HG03354 (cell line): Measurements from ENCODE around the gene ISCA1.

ENCODE experiments used
- ATAC-seq: cut with Tn5 transposase; IDR thresholded peaks from one replicate; pipeline ENCODE4 v1.9.1; 2021; ENCODE audit warnings: mild to moderate bottlenecking; ENCODE audit not compliant: unreplicated experiment, poor library complexity, severe bottlenecking

ISCA1 gene

GRCh38 chr9:86242071-86242470 lies 40.3 kb downstream of the ISCA1 start:
- no peak for ATAC-seq

- no peak for ATAC-seq
These were observed 41.1 kb downstream of the ISCA1 start for GRCh38 chr9:86241216-86241615.

- no peak for ATAC-seq
These were observed 43.2 kb downstream of the ISCA1 start for GRCh38 chr9:86238861-86239770.

GRCh38 chr9:86230858-86231257 lies 51.5 kb downstream of the ISCA1 start:
- no peak for ATAC-seq

- ATAC-seq: no peak
These were observed 59.7 kb downstream of the ISCA1 start for GRCh38 chr9:86222667-86223066.

- ATAC-seq: no peak
These were observed 62.7 kb downstream of the ISCA1 start for GRCh38 chr9:86219606-86220005.

GRCh38 chr9:86217076-86217755 lies 65.1 kb downstream of the ISCA1 start:
- ATAC-seq: no peak
